ENCODE data around the gene OSCAR. TPM values are rescaled to one million over a fixed set of nuclear protein-coding genes. Genes with fewer than 3 reads are reported as not detected.
"Not testable (repeated sequence)": the region's sequence is repeated elsewhere in the genome, so short reads cannot be mapped to it uniquely, and the experiment has no call there.

Gene OSCAR
- total RNA-seq, 1 donor from 2014 or later = 0.07 TPM

- no peak for DNase-seq (ENCODE audit: low read depth, low spot score)
These were observed 27.3 kb upstream of the OSCAR start for GRCh38 chr19:54127688-54128440.

GRCh38 chr19:54125713-54126112 is 25.1 kb upstream of the OSCAR start:
- no peak for DNase-seq (ENCODE audit: low read depth, low spot score)

- no peak for DNase-seq (ENCODE audit: low read depth, low spot score)
These were observed 23.8 kb upstream of the OSCAR start for GRCh38 chr19:54124393-54124792.

DNA sequence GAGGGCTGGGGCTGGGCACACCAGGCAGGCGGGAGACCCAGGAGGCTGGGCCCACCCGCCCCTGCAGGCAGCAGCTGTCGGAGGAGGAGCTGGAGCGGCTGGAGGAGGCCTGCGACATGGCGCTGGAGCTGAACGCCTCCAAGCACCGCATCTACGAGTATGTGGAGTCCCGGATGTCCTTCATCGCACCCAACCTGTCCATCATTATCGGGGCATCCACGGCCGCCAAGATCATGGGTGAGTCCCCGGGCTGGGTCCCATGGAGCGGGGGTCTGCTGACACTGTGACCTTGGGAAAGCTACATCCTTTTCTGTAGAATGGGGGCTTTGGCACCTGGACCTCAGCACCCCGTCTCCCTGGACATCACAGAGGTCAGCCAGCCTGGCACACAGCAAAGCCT is 23.1 kb upstream of the OSCAR start:
- no peak for DNase-seq (ENCODE audit: low read depth, low spot score)

DNA sequence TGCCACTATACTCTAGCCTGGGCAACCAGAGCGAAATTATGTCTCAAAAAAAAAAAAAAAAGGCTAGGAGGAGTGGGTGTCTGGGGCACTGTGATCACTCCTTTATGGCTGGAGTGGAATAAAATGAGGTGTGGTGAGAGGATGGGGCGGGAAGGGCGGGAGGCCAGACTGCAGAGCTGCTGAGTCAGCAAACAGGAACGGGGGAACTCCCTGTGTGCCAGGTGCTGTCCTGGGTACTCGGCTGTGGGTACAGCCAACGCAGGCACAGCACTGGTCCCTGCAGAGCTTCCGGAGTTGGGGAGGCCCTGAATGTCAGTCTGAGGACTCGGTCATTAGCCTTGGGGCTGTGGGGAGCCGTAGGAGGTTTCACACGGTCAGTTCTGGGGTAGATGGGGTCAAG is 20.7 kb upstream of the OSCAR start:
- no peak for DNase-seq (ENCODE audit: low read depth, low spot score)

DNA sequence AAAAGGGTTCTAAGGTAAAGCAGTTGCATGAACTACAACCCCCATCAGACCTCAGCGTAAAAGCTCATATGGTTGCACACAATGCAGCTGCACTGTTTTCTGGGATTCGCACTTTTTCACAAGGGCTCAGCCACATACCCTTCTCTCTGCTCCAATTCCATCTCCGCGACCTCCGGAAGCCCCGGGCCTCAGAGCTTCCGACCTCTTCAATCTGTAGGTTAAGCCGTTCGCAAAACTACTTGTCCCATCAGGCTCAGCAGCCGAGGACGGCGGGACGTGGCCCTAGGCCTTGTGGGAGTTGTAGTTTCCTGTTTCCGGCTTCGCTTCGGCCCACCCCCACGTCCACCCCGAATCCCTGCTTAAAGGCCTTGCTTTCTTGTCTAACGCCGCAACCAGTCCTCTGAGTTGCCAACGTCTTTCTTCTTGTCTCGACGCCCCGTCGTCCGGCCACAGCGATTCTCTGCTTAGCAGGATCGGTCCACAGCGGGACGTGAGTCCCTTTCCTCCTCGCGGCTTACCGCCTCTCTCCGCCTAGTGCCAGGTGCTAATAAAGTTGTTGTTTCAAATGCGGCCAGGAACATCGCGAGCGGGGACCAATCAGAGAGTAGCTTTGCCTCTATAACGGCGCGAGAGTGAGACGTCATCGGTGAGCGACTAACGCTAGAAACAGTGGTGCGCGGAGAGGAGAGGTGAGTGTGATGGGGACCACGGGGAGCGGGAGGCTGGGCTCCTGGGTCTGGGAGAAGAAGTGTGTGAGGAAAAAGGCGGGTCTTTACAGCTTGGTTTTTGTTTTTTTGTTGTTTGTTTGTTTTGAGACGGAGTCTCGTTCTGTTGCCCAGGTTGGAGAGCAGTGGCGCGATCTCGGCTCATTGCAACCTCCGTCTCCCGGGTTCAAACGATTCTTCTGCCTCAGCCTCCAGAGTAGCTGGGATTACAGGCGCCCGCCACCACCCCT is 14.8 kb upstream of the OSCAR start, which contains the start of the genes PRPF31 and TFPT:
Gene PRPF31 (plus strand): TSS at position 646 of the 955 bp plus-strand sequence. CDS start 2,525 bp downstream, outside the sequence.
Gene TFPT (minus strand): TSS at position 549 of the 955 bp plus-strand sequence. CDS start 388 bp downstream, at position 161.
- DNase-seq (ENCODE audit: low read depth, low spot score) = peak; percentile 94

DNA sequence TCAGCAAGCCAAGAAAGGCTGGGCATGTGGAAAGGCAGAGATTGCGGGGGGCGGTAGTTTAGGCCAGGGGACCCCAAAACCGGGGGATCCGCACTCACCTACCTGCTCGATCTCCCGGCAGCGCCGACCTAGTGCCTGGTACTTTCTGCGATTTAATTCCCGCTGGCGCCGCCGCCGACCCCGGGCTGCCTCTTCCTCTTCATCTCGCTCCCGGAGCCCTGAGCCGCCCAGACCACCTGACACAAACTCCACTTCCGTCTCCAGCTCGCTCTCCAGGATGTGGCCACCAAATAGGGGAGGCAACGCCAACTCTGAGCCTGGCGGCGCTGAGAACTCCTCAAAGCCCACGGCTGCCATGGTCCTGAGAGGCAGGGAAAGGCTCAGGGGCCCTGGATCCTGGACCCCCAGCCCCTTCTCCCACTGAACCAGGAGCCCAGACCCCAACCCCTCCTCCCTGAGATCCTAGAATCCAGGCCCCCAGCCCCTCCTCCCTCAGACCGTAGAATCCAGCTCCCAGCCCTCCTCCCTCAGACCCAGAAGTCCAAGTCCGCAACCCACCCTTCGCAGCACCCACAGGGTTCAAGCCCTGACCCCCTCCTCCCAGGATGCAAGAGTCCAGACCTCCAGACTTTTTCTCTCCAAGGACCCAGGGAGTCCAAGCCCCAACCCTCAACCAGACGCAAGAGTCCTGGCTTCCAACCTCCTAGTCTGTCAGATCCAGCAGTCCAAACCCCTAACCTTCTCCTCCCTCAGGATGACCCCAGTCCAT is 13.9 kb upstream of the OSCAR start:
- no peak for DNase-seq (ENCODE audit: low read depth, low spot score)

GRCh38 chr19:54109651-54110050 is 9.0 kb upstream of the OSCAR start:
- DNase-seq (ENCODE audit: low read depth, low spot score) = no peak

DNA sequence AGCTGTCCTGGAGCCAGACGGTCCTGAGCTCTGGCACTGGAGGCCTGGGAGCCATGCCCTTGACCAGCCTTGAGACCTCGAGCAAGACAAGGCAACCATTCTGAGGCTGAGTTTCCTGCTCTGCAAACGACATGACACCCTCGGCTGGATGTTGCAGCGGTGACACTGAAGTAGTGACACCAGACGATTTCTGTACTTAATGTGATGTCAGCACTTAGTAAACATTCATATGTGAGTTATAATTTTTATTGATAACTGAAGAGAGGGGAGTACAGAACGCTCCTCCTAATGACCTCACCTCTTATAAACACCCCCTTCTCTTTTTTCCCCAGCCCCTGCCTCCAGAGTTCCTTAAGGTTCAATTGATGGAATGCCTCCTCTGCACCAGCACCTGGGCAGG is 7.9 kb upstream of the OSCAR start:
- DNase-seq (ENCODE audit: low read depth, low spot score) = no peak

- no peak for DNase-seq (ENCODE audit: low read depth, low spot score)
These were observed 7.4 kb upstream of the OSCAR start for GRCh38 chr19:54107876-54108490.

DNA sequence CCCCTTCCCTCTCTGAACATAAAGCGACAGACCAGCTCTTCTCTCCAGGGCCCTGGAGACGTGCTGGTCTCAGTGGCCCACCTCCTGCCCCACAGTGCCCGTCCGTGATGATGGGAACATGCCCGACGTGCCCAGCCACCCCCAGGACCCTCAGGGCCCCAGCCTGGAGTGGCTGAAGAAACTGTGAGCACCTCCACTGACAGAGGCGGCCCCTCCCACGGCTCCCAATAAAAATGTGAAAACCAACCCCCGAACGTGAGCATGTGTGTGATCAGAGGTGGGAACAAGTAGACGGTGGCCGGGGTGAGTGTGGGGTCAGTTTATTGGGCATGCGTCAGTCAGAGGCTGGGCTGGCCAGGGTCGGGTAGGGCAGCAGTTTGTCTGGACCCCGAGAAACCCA is 6.1 kb upstream of the OSCAR start:
- no peak for DNase-seq (ENCODE audit: low read depth, low spot score)

DNA sequence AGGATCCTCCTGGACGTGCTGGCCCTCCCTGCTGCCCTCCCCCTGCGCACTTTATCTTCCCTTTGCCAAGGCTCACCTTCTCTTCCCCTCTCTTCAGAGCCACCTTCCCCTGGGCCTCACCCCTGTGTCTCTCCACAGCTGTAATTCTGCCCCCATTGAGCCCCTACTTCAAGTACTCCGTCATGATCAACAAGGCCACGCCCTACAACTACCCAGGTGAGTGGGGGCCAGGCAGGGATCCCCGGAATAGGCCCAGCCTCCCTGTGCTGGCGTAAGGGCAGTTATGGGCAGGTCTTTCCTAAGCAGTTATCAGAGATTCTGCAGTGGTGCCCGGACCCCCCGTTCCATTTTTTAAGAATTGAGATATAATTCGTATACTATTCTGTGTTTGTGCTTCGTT is 5.2 kb upstream of the OSCAR start:
- no peak for DNase-seq (ENCODE audit: low read depth, low spot score)

- no peak for DNase-seq (ENCODE audit: low read depth, low spot score)
These were observed 4.6 kb upstream of the OSCAR start for GRCh38 chr19:54104998-54105715.

GRCh38 chr19:54102421-54103169 is 2.0 kb upstream of the OSCAR start, which contains the start of gene NDUFA3:
Gene NDUFA3, plus strand, starts transcription at chr19:54102855. Its CDS starts 24 bp downstream, at chr19:54102879.
- peak; percentile 91 for DNase-seq (ENCODE audit: low read depth, low spot score)

DNA sequence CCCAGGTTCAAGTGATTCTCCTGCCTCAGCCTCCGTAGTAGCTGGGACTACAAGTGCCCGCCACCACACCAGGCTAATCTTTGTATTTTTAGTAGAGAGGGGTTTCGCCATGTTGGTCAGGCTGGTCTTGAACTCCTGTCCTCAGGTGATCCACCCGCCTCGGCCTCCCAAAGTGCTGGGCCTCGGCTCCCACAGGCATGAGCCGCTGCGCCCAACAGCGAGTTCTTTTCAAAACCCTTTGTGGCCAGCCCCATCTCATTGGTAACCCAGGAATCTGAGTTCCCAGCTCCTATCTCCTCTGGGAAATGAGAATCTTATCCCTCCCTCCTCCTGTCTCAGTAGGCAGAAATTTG is 724 bp downstream of the OSCAR start:
- DNase-seq (ENCODE audit: low read depth, low spot score) = not testable (repeated sequence)

- DNase-seq (ENCODE audit: low read depth, low spot score) = no peak
These were observed 1.3 kb downstream of the OSCAR start for GRCh38 chr19:54099190-54099902.

GRCh38 chr19:54096617-54097106 is 3.9 kb downstream of the OSCAR start:
- DNase-seq (ENCODE audit: low read depth, low spot score) = no peak

GRCh38 chr19:54095859-54096616 is 4.6 kb downstream of the OSCAR start:
- DNase-seq (ENCODE audit: low read depth, low spot score) = not testable (repeated sequence)

All from pulmonary artery endothelial cell (primary cell).